GM12878 (cell line): ENCODE data around the gene WNK1. TPM values are rescaled to one million over a fixed set of nuclear protein-coding genes. Genes with fewer than 3 reads are reported as not detected.
A peak's percentile ranks its signal among the peaks of the same experiment; 100 is the strongest.

ENCODE experiments used
- ATAC-seq: fragments of 200-7000 bp; cut with Tn5 transposase; 3 replicates; pipeline ENCODE4 v1.9.1; 2020; ENCODE audit warnings: mild to moderate bottlenecking, moderate library complexity
- BruUV-seq: library from RNA; stranded (reverse); fragments of 400-500 nt; replicated peaks from 2 replicates; lab custom pipeline; 2021; lab: Mats Ljungman, UMichigan
- CTCF ChIA-PET: fragments of 300-600 bp; sonication (Branson Sonifier 250); formaldehyde crosslinking; extraction: SDS; loops from one replicate; lab custom pipeline; 2021; ENCODE audit warnings: inconsistent platforms; lab: Yijun Ruan, JAX
- POLR2A ChIA-PET: fragments of 350-600 bp; formaldehyde crosslinking; extraction: SDS; loops from one replicate; lab custom pipeline; 2021; ENCODE audit warnings: inconsistent platforms; lab: Charles Lee
- RAD21 ChIA-PET: fragments of 300-600 bp; sonication (Branson Sonifier 250); formaldehyde crosslinking; loops from one replicate; lab custom pipeline; 2023; ENCODE audit warnings: antibody characterized with exemption; ENCODE audit not compliant: unreplicated experiment; lab: Charles Lee
- SMC1A ChIA-PET: fragments of 300-600 bp; sonication (Branson Sonifier 250); formaldehyde crosslinking; loops from one replicate; lab custom pipeline; 2023; ENCODE audit not compliant: unreplicated experiment, uncharacterized antibody; lab: Charles Lee
- DNase-seq: peaks from one replicate; pipeline ENCODE4 v3.0.0-alpha.2; 2011; ENCODE audit warnings: low read depth, low spot score
- FAIRE-seq: peaks from 3 replicates; lab custom pipeline; 2011; peaks lifted over from hg19 to GRCh38; lab: Jason Lieb, UNC
- H2AFZ ChIP-seq: 2 replicates; pipeline ENCODE4 v1.6.0; 2011; ENCODE audit warnings: low read depth, low read length, control low read depth; ENCODE audit not compliant: control insufficient read depth
- H3K27ac ChIP-seq: 2 replicates; pipeline ENCODE4 v1.5.1; 2011; ENCODE audit warnings: control low read depth; ENCODE audit not compliant: control insufficient read depth, insufficient read depth
- H3K27me3 ChIP-seq, 2 experiments: replicated peaks in 1 of 2; 2 replicates each; pipeline versions ENCODE4 v1.6.0 to v1.6.1; 2011; ENCODE audit warnings: low read length in 1 of 2; ENCODE audit not compliant: control insufficient read depth in 2 of 2, insufficient read depth in 2 of 2
- H3K36me3 ChIP-seq, 2 experiments: 2 replicates each; pipeline ENCODE4 v1.5.1; 2011; ENCODE audit warnings: low read length in 1 of 2; ENCODE audit not compliant: control insufficient read depth in 2 of 2, insufficient read depth in 2 of 2
- H3K4me1 ChIP-seq: 2 replicates; pipeline ENCODE4 v1.6.1; 2011; ENCODE audit warnings: mild to moderate bottlenecking, low read length, moderate library complexity, mixed read lengths; ENCODE audit not compliant: control insufficient read depth, insufficient read depth
- H3K4me2 ChIP-seq: 2 replicates; pipeline ENCODE4 v1.6.0; 2011; ENCODE audit warnings: control low read depth; ENCODE audit not compliant: control insufficient read depth, insufficient read depth
- H3K4me3 ChIP-seq: fragments of 200-600 bp; sonication (generic); 2 replicates; pipeline ENCODE4 v1.5.1; 2016
- H3K79me2 ChIP-seq: 2 replicates; pipeline ENCODE4 v1.6.0; 2011; ENCODE audit warnings: low read length; ENCODE audit not compliant: control insufficient read depth, insufficient read depth
- H3K9ac ChIP-seq: 2 replicates; pipeline ENCODE4 v1.8.0; 2011; ENCODE audit warnings: low read length, control low read depth, mixed read lengths; ENCODE audit not compliant: control insufficient read depth, insufficient read depth
- H3K9me3 ChIP-seq: replicated peaks from 3 replicates; pipeline ENCODE4 v1.5.1; 2011; ENCODE audit warnings: mild to moderate bottlenecking, low read length; ENCODE audit not compliant: control insufficient read depth, insufficient read depth
- H4K20me1 ChIP-seq: 2 replicates; pipeline ENCODE4 v1.6.0; 2011; ENCODE audit not compliant: control insufficient read depth, insufficient read depth
- SMAD5 ChIP-seq: IDR thresholded peaks from 2 replicates; pipeline ENCODE4 v1.6.1; 2016; ENCODE audit warnings: antibody characterized with exemption, low read depth
- TARDBP ChIP-seq: IDR thresholded peaks from 2 replicates; pipeline ENCODE4 v1.6.1; 2016; ENCODE audit warnings: borderline replicate concordance
- WGBS: methylation state at CpG from one replicate; pipeline ENCODE4 v1.1.6; 2016; ENCODE audit warnings: low lambda C conversion rate; ENCODE audit not compliant: insufficient replicate concordance, insufficient coverage; ENCODE audit errors: missing lambda C conversion rate; 5-methylcytosine and 5-hydroxymethylcytosine counted together
- in situ Hi-C: fragments of 300-500 bp; cut with MboI; formaldehyde crosslinking; loops from 9 replicates; pipeline ENCODE4 v1.14.3; 2018; ENCODE audit warnings: mixed read lengths
- intact Hi-C: fragments of 100-400 bp; cut with micrococcal nuclease; formaldehyde crosslinking; loops from one replicate; pipeline ENCODE4 v1.14.2; 2022; ENCODE audit not compliant: unreplicated experiment
- polyA plus RNA-seq, 11 experiments: library from polyadenylated mRNA; depleted of rRNA in 4 of 11; unstranded in 6 of 11; stranded (reverse) in 5 of 11; fragments of >200 nt; fragmentation: Nextera tagmentation in 4 of 11; fragmentation: Illumina TruSeq in 1 of 11; extraction: Ambion mirVana in 4 of 11; extraction: Trizol in 1 of 11; gene quantifications; 1 replicate in 1 of 11; 2 replicates in 10 of 11; pipeline versions ENCODE4 v1.2.1 to v1.2.3, GENCODE V29; 2011 to 2016; ENCODE audit warnings: inconsistent platforms in 2 of 11, missing spikeins in 2 of 11, low read depth in 1 of 11
- total RNA-seq, 4 experiments: library from RNA; depleted of rRNA in 3 of 4; stranded (reverse); fragments of >200 nt in 3 of 4; fragmentation: Illumina TruSeq in 1 of 4; extraction: Trizol in 1 of 4; gene quantifications; 2 replicates each; pipeline versions ENCODE4 v1.2.1 to v1.2.3, GENCODE V29; 2013 to 2021
- TF ChIP-seq, protein P1 (sequence below): fragments of 450-650 bp; IDR thresholded peaks from 2 replicates; pipeline ENCODE4 v1.6.1; 2018; ENCODE audit warnings: borderline replicate concordance, mild to moderate bottlenecking; ENCODE audit not compliant: partially characterized antibody

Gene WNK1
- total and polyA plus RNA-seq, 10 of the 15 experiments (the other 5 are each of a cell fraction or from before 2014, with no cell fraction given): 9.6 to 151 (median 86.6) TPM

DNA sequence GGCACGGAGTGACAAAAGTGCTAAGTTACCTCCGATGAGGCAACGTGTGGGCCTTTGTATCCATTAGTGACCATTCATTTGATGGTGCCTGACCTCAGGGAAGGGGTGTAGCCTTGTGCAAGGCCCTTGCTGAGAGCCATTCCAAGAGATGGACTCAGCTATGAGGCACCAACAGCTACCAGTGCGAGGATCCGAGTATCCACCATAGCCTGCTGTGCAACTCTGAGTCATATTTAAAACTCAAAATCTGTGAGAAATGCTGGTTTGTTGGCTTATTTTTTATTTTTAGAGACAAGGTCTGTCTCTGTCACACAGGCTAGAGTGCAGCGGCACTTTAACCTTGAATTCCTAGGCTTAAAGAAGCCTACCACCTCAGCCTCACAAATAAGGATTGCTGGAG, 25.1 kb upstream of the WNK1 start:
- no TSS peak for BruUV-seq
- TF ChIP-seq, protein P1, sequence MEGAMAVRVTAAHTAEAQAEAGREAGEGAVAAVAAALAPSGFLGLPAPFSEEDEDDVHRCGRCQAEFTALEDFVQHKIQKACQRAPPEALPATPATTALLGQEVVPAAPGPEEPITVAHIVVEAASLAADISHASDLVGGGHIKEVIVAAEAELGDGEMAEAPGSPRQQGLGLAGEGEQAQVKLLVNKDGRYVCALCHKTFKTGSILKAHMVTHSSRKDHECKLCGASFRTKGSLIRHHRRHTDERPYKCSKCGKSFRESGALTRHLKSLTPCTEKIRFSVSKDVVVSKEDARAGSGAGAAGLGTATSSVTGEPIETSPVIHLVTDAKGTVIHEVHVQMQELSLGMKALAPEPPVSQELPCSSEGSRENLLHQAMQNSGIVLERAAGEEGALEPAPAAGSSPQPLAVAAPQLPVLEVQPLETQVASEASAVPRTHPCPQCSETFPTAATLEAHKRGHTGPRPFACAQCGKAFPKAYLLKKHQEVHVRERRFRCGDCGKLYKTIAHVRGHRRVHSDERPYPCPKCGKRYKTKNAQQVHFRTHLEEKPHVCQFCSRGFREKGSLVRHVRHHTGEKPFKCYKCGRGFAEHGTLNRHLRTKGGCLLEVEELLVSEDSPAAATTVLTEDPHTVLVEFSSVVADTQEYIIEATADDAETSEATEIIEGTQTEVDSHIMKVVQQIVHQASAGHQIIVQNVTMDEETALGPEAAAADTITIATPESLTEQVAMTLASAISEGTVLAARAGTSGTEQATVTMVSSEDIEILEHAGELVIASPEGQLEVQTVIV: no peak
- no peak for TF ChIP-seq SMAD5
- TF ChIP-seq, all 136 proteins: peak for 0
- in situ Hi-C loops: no loop called here
- H3K4me3 ChIP-seq: no peak overlapping the region
- WGBS: 91% methylated on average over 6 of the region's 6 CpGs
- intact Hi-C loops: no loop called here
- no peak overlapping the region for H3K27ac ChIP-seq
- ChIA-PET CTCF (interaction anchor here (0.8 to 3.3 kb wide), 7 partner anchors 10 to 113 kb away, joined by 3 to 13 read pairs (median 7); no protein-coding TSS in a partner anchor), RAD21 (interaction anchor here (1.7 to 2.3 kb wide), 3 partner anchors 11 to 45 kb away, joined by 4 to 12 read pairs (median 10); no protein-coding TSS in a partner anchor), SMC1A (interaction anchor here (1.0 to 8.3 kb wide), 6 partner anchors 13 to 87 kb away, joined by 4 to 133 read pairs (median 11); no protein-coding TSS in a partner anchor), POLR2A (interaction anchor here (0.9 to 3.9 kb wide), 7 partner anchors 10 to 53 kb away, joined by 3 to 21 read pairs (median 4); no protein-coding TSS in a partner anchor)
- no peak overlapping the region for H3K9ac ChIP-seq
- no peak for DNase-seq
- ATAC-seq: no peak
- H3K79me2 ChIP-seq: no peaks in the 10 kb centered on the region
- H3K27me3 ChIP-seq: no peaks in the 10 kb centered on the region
- no peak for FAIRE-seq
- no peaks in the 10 kb centered on the region for H3K36me3 ChIP-seq
- H3K4me2 ChIP-seq: no peak overlapping the region
- H3K9me3 ChIP-seq: no peaks in the 10 kb centered on the region; the same call in 2 of the 3 replicates
- peaks cover 24% of the 10 kb centered on the region for H3K4me1 ChIP-seq
- H2AFZ ChIP-seq: no peak overlapping the region
- H4K20me1 ChIP-seq: no peaks in the 10 kb centered on the region

DNA sequence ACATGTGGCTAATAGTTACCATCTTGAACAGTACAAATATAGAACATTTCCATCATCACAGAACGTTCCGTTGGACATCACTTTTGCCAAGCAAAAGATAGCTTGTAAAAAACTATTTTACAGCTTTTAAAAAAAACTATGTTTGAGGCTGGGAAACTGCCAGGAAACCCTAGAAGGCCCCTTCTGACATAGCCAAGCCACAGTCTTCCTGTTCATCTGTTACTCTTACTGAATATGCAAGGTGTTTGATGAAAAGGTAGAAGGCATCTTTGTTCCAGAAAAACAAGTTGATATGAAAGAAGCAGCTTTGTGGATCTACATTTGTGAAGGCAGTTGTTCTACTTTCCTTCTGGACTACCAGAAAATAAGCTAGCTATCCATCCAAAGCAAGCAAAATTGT, 23.6 kb upstream of the WNK1 start:
- no peaks in the 10 kb centered on the region for H3K79me2 ChIP-seq
- H3K9ac ChIP-seq: no peak overlapping the region
- CTCF ChIA-PET: interaction anchor here (0.9 to 3.3 kb wide), 7 partner anchors 9 to 114 kb away, joined by 3 to 13 read pairs (median 3); no protein-coding TSS in a partner anchor
- no peaks in the 10 kb centered on the region; the same call in 2 of the 3 replicates for H3K9me3 ChIP-seq
- intact Hi-C loops (no loop called here), in situ Hi-C loops (no loop called here)
- no peak for DNase-seq
- no peak overlapping the region for H3K4me3 ChIP-seq
- H3K36me3 ChIP-seq: no peaks in the 10 kb centered on the region
- no TSS peak for BruUV-seq
- H3K4me2 ChIP-seq: no peak overlapping the region
- RAD21 ChIA-PET: interaction anchor here (0.6 to 2.3 kb wide), 6 partner anchors 9 to 56 kb away, joined by 3 to 10 read pairs (median 4); no protein-coding TSS in a partner anchor
- peak overlapping the region; percentile 50 for H2AFZ ChIP-seq
- SMC1A ChIA-PET: interaction anchor here (0.7 to 8.3 kb wide), 9 partner anchors 12 to 98 kb away, joined by 3 to 133 read pairs (median 5); no protein-coding TSS in a partner anchor
- 44% methylated on average over 2 of the region's 2 CpGs for WGBS
- peaks cover 15% of the 10 kb centered on the region for H3K4me1 ChIP-seq
- no peak for FAIRE-seq
- no peak for ATAC-seq
- POLR2A ChIA-PET: interaction anchor here (0.6 to 3.9 kb wide), 9 partner anchors 9 to 213 kb away, joined by 3 to 21 read pairs (median 4); no protein-coding TSS in a partner anchor
- no peak overlapping the region for H3K27ac ChIP-seq
- H3K27me3 ChIP-seq: no peaks in the 10 kb centered on the region
- H4K20me1 ChIP-seq: no peaks in the 10 kb centered on the region
- TF ChIP-seq TARDBP: no peak
